ENCODE results near the gene CCDC77. TPM values are rescaled to one million over a fixed set of nuclear protein-coding genes. Genes with fewer than 3 reads are reported as not detected.

CCDC77 gene
- total RNA-seq, 1 donor from 2014 or later, result 7.7 TPM

DNA sequence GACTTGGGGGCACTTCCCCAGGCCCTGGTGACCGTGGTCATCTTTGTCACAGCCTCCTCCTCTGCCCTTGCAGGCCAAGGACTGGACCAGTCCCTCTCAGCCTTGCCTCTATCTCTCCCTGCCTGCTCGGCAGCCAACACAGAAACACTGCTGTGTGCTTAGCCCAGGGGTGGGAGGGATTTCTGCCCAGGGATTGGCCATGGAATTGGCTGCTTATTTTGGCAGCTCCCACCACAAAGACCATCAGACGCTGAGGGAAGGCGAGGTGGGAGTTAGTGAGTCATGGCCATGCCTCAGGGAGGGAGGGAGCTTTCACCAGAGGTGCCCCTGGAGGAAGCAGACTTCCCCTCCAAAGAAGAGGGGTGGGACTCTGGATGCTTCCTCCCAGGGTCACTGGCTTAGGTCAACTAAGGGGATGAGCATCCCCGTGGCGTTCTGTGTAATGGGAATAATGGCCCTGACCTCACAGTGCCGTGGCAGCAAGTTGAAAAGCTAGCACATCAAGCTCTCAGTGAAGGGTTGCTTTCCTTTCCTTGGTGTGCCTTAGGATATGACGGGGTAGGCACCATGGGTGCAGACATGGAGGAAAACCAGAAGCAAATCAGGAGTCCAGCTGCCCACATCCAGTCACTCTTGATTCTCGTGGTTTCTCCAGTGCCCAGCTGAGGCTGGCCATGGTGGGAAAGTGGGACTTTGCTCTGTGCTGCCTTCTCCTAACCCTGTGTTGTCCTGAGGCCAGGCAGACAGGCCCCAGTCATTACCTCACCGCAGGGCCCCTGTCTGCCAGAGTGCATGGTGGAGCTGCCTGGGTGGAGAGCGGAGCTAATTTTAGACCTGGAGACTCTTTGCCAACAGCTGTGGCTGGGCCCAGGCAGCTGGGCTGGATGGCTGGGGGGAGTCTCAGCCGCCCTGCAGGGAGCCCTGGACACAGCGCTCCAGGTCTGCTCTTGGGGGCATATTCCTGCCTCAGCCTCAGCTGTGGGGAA, 79.7 kb downstream of the CCDC77 start:
- DNase-seq (ENCODE audit: low read depth in 2 of 2), result no peak

GRCh38 chr12:482061-482460, 80.6 kb downstream of the CCDC77 start:
- DNase-seq (ENCODE audit: low read depth in 2 of 2), result no peak

DNA sequence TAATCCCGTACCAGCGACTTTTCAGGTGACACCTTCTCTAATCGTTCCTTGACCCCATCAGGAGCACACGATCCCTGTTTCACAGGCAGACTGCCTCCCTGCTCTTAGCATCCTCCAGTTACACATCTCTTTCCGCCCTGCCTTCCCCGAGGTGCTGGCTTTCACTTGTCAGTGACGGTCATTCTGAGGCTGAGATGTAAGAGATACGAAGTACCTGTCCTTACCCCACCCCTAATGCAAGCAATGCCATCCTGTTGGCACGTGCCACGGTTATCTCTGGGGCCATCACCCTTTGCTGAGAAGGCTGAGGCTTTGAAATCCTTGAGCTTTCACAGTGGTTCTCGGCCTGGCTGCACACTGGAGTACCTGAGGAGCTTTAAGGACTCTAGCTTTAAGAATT, 82.7 kb downstream of the CCDC77 start:
- DNase-seq (ENCODE audit: low read depth in 2 of 2), result no peak

DNA sequence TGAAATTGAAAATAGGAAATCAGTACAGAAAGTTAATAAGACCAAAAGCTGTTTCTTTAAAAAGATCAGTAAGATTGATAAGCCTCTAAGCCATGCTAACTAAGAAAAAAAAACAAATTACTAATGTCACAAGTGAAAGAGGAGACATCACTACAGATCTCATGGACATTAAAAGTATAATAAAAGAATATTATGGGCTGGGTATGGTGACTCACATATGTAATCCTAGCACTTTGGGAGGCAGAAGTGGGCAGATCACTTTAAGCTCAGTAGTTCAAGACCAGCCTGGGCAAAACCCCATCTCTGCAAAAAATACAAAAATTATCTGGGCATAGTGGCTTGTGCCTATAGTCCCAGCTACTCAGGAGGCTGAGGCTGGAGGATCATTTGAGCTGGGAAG, 88.8 kb downstream of the CCDC77 start:
- no peak for DNase-seq (ENCODE audit: low read depth in 2 of 2)

Other genes with a start within 250 kb of the CCDC77 start
- not detected in 2 replicates for gene SLC6A12, start 187.5 kb upstream of the CCDC77 start, total RNA-seq
- not detected in 2 replicates for gene SLC6A13, start 138.8 kb upstream of the CCDC77 start, total RNA-seq
- gene KDM5A, start 12.3 kb upstream of the CCDC77 start, total RNA-seq, result 35.1 and 51.6 TPM in 2 replicates
- under 0.01 TPM in 1 of 2 replicates, not detected in the other for gene B4GALNT3, start 58.3 kb downstream of the CCDC77 start, total RNA-seq

Data from lung microvascular endothelial cell (primary cell).